OCI-LY1 (cell line): Measurements from ENCODE around the gene ANKRD24.

Experiments
- H2AFZ ChIP-seq: fragments of 200-600 bp; sonication (generic), shearing (Covaris generic); 2 replicates; pipeline ENCODE4 v1.6.0; 2014; ENCODE audit warnings: antibody characterized with exemption, mild to moderate bottlenecking, low read length
- H3F3A ChIP-seq: fragments of 200-600 bp; sonication (generic), shearing (Covaris generic); 2 replicates; pipeline ENCODE4 v1.6.0; 2014; ENCODE audit warnings: mild to moderate bottlenecking, antibody characterized with exemption, low read length, moderate library complexity; ENCODE audit not compliant: insufficient read depth
- H3K27ac ChIP-seq: fragments of 200-600 bp; sonication (generic); 2 replicates; pipeline ENCODE4 v1.5.1; 2014; ENCODE audit warnings: low read length, mixed run types, mild to moderate bottlenecking, low read depth; ENCODE audit not compliant: poor library complexity, severe bottlenecking
- H3K27me3 ChIP-seq: fragments of 200-600 bp; sonication (generic); 2 replicates; pipeline ENCODE4 v1.6.0; 2014; ENCODE audit warnings: antibody characterized with exemption, mild to moderate bottlenecking, low read length, moderate library complexity; ENCODE audit not compliant: insufficient read depth
- H3K36me3 ChIP-seq: fragments of 200-600 bp; sonication (generic); 2 replicates; pipeline ENCODE4 v1.6.1; 2014; ENCODE audit warnings: mild to moderate bottlenecking, antibody characterized with exemption, low read length, moderate library complexity, mixed read lengths; ENCODE audit not compliant: insufficient read depth
- H3K4me1 ChIP-seq: fragments of 200-600 bp; sonication (generic); 2 replicates; pipeline ENCODE4 v1.5.1; 2014; ENCODE audit warnings: mild to moderate bottlenecking, low read length, moderate library complexity; ENCODE audit not compliant: insufficient read depth, severe bottlenecking
- H3K4me2 ChIP-seq: fragments of 200-600 bp; sonication (generic), shearing (Covaris generic); 2 replicates; pipeline ENCODE4 v1.6.1; 2014; ENCODE audit warnings: low read length
- H3K4me3 ChIP-seq: fragments of 200-600 bp; sonication (generic); 2 replicates; pipeline ENCODE4 v1.5.1; 2014; ENCODE audit warnings: low read length, low read depth, mild to moderate bottlenecking, mixed read lengths; ENCODE audit not compliant: poor library complexity, severe bottlenecking
- H3K79me2 ChIP-seq: fragments of 200-600 bp; shearing (Covaris generic); 2 replicates; pipeline ENCODE4 v1.6.1; 2016; ENCODE audit warnings: mixed run types, low read length, mixed read lengths; ENCODE audit not compliant: insufficient read depth
- H3K9ac ChIP-seq: fragments of 200-600 bp; sonication (generic), shearing (Covaris generic); 2 replicates; pipeline ENCODE4 v1.6.1; 2014; ENCODE audit warnings: mild to moderate bottlenecking, low read length, mixed read lengths
- H3K9me2 ChIP-seq: fragments of 200-600 bp; sonication (generic), shearing (Covaris generic); 2 replicates; pipeline ENCODE4 v1.6.1; 2014; ENCODE audit warnings: low read depth, mild to moderate bottlenecking, low read length, mixed read lengths
- H3K9me3 ChIP-seq: fragments of 200-600 bp; shearing (Covaris generic); 2 replicates; pipeline ENCODE4 v1.6.1; 2014; ENCODE audit warnings: low read length, mixed read lengths
- H4K20me1 ChIP-seq: fragments of 200-600 bp; sonication (generic), shearing (Covaris generic); 2 replicates; pipeline ENCODE4 v1.6.0; 2016; ENCODE audit warnings: mild to moderate bottlenecking, low read length; ENCODE audit not compliant: insufficient read depth
- CTCF ChIP-seq: fragments of 200-600 bp; sonication (generic), shearing (Covaris generic); IDR thresholded peaks from 2 replicates; pipeline ENCODE4 v1.5.1; 2017; ENCODE audit warnings: mild to moderate bottlenecking, antibody characterized with exemption, low read length, moderate library complexity, mixed read lengths
- EZH2 ChIP-seq: fragments of 200-600 bp; sonication (generic), shearing (Covaris generic); IDR thresholded peaks from 2 replicates; pipeline ENCODE4 v1.8.0; 2017; ENCODE audit warnings: borderline replicate concordance, mixed run types, mild to moderate bottlenecking, antibody characterized with exemption, low read length, moderate library complexity, mixed read lengths

Gene ANKRD24

GRCh38 chr19:4161415-4162077 lies 20.9 kb upstream of the ANKRD24 start:
- no peaks in the 10 kb centered on the region for H3K9me3 ChIP-seq
- H3K4me1 ChIP-seq: no peaks in the 10 kb centered on the region
- H3K9ac ChIP-seq: no peak overlapping the region
- no peaks in the 10 kb centered on the region for H4K20me1 ChIP-seq
- no peaks in the 10 kb centered on the region; the same call in 1 of the 2 replicates for H3K27me3 ChIP-seq
- H3K4me2 ChIP-seq: no peak overlapping the region
- TF ChIP-seq EZH2: no peak
- no peak for TF ChIP-seq CTCF
- no peaks in the 10 kb centered on the region for H3K36me3 ChIP-seq
- no peak overlapping the region for H2AFZ ChIP-seq
- H3K4me3 ChIP-seq: no peak overlapping the region
- H3K79me2 ChIP-seq: no peaks in the 10 kb centered on the region
- no peaks in the 10 kb centered on the region for H3F3A ChIP-seq
- H3K27ac ChIP-seq: no peak overlapping the region
- H3K9me2 ChIP-seq: no peaks in the 10 kb centered on the region

- Histone ChIP-seq H3K9me2 (no peaks in the 10 kb centered on the region), H2AFZ (no peak overlapping the region), H3K9me3 (no peaks in the 10 kb centered on the region), H3K36me3 (no peaks in the 10 kb centered on the region), H3K4me1 (no peaks in the 10 kb centered on the region), H3K4me3 (no peak overlapping the region), H4K20me1 (no peaks in the 10 kb centered on the region), H3K4me2 (no peak overlapping the region), H3F3A (no peaks in the 10 kb centered on the region), H3K9ac (no peak overlapping the region), H3K27me3 (no peaks in the 10 kb centered on the region; the same call in 1 of the 2 replicates), H3K79me2 (no peaks in the 10 kb centered on the region), H3K27ac (no peak overlapping the region)
- TF ChIP-seq EZH2 (no peak), CTCF (no peak)
Measured at GRCh38 chr19:4164262-4164661, 18.2 kb upstream of the ANKRD24 start.

- H3K27ac ChIP-seq: no peak overlapping the region
- no peak overlapping the region for H3K4me3 ChIP-seq
- no peaks in the 10 kb centered on the region for H3K79me2 ChIP-seq
- H2AFZ ChIP-seq: no peak overlapping the region
- no peak overlapping the region for H3K4me2 ChIP-seq
- H3K9me2 ChIP-seq: no peaks in the 10 kb centered on the region
- TF ChIP-seq CTCF (no peak), EZH2 (no peak)
- no peak overlapping the region for H3K9ac ChIP-seq
- H3F3A ChIP-seq: no peaks in the 10 kb centered on the region
- H3K4me1 ChIP-seq: no peaks in the 10 kb centered on the region
- H3K9me3 ChIP-seq: no peaks in the 10 kb centered on the region
- H3K27me3 ChIP-seq: no peaks in the 10 kb centered on the region
- H3K36me3 ChIP-seq: no peaks in the 10 kb centered on the region
- no peaks in the 10 kb centered on the region for H4K20me1 ChIP-seq
Measured at GRCh38 chr19:4171676-4172075, 10.8 kb upstream of the ANKRD24 start.
